ENCODE data around the gene MADD. TPM values are rescaled to one million over a fixed set of nuclear protein-coding genes. Genes with fewer than 3 reads are reported as not detected.

MADD gene
- total RNA-seq, 5 donors from 2014 or later (not counting 1 experiment from before 2014, with no cell fraction given) = 116 to 189 (median 124) TPM

- H3K4me1 ChIP-seq (ENCODE audit: control insufficient read depth in 1 of 2, extremely low read depth in 1 of 2, insufficient read depth in 2 of 2, low read length in 2 of 2) = no peaks in the 10 kb centered on the region
- H3K27me3 ChIP-seq (replicated peaks in 1 of 2; ENCODE audit: control insufficient read depth in 2 of 2, extremely low read depth in 1 of 2, insufficient read depth in 2 of 2, low read length in 1 of 2) = no peaks in the 10 kb centered on the region
- no peaks in the 10 kb centered on the region for H3K4me1 Mint-ChIP-seq
- DNase-seq (no peak), ATAC-seq (replicated peaks in 1 of 4) (no peak)
- H3K27ac ChIP-seq (ENCODE audit: low read length) = no peak overlapping the region
- CTCF ChIA-PET = no interaction called here
- no peaks in the 10 kb centered on the region for H3K9me3 ChIP-seq
- no peak overlapping the region for H3K4me3 ChIP-seq (ENCODE audit: control insufficient read depth in 1 of 2, extremely low read depth in 1 of 2, low read length in 1 of 2)
- POLR2A ChIA-PET = no interaction called here
- peaks cover 32% of the 10 kb centered on the region for H3K36me3 Mint-ChIP-seq
- H3K27me3 Mint-ChIP-seq = no peaks in the 10 kb centered on the region
- H3K27ac Mint-ChIP-seq = no peak overlapping the region
- no peaks in the 10 kb centered on the region for H3K9me3 Mint-ChIP-seq
- no peak overlapping the region for H3K4me3 Mint-ChIP-seq
- 98% methylated on average over 11 of the region's 13 CpGs for WGBS (ENCODE audit: insufficient coverage)
- peaks cover 21 to 40% of the 10 kb centered on the region in 2 donors for H3K36me3 ChIP-seq (ENCODE audit: control insufficient read depth in 2 of 2, extremely low read depth in 1 of 2, insufficient read depth in 1 of 2, low read length in 1 of 2)
Observed at GRCh38 chr11:47327025-47327424, 57.1 kb downstream of the MADD start.

GRCh38 chr11:47327949-47328348 lies 58.0 kb downstream of the MADD start:
- no peak for ATAC-seq (replicated peaks in 1 of 4)
- H3K4me1 ChIP-seq (ENCODE audit: control insufficient read depth in 1 of 2, extremely low read depth in 1 of 2, insufficient read depth in 2 of 2, low read length in 2 of 2) = no peaks in the 10 kb centered on the region
- H3K27ac Mint-ChIP-seq = no peak overlapping the region
- WGBS (ENCODE audit: insufficient coverage) = 100% methylated on average over 2 of the region's 5 CpGs
- H3K36me3 Mint-ChIP-seq = peaks cover 30% of the 10 kb centered on the region
- H3K9me3 Mint-ChIP-seq = no peaks in the 10 kb centered on the region
- CTCF ChIA-PET = no interaction called here
- POLR2A ChIA-PET = no interaction called here
- DNase-seq = no peak
- no peak overlapping the region for H3K4me3 ChIP-seq (ENCODE audit: control insufficient read depth in 1 of 2, extremely low read depth in 1 of 2, low read length in 1 of 2)
- H3K4me3 Mint-ChIP-seq = no peak overlapping the region
- H3K9me3 ChIP-seq = no peaks in the 10 kb centered on the region
- H3K27ac ChIP-seq (ENCODE audit: low read length) = no peak overlapping the region
- H3K27me3 ChIP-seq (replicated peaks in 1 of 2; ENCODE audit: control insufficient read depth in 2 of 2, extremely low read depth in 1 of 2, insufficient read depth in 2 of 2, low read length in 1 of 2) = no peaks in the 10 kb centered on the region
- peaks cover 21 to 39% of the 10 kb centered on the region in 2 donors for H3K36me3 ChIP-seq (ENCODE audit: control insufficient read depth in 2 of 2, extremely low read depth in 1 of 2, insufficient read depth in 1 of 2, low read length in 1 of 2)
- no peaks in the 10 kb centered on the region for H3K4me1 Mint-ChIP-seq
- H3K27me3 Mint-ChIP-seq = no peaks in the 10 kb centered on the region

GRCh38 chr11:47328449-47329390 lies 58.8 kb downstream of the MADD start:
- Histone ChIP-seq H3K36me3 (ENCODE audit: control insufficient read depth in 2 of 2, extremely low read depth in 1 of 2, insufficient read depth in 1 of 2, low read length in 1 of 2) (peaks cover 21 to 39% of the 10 kb centered on the region in 2 donors), H3K9me3 (no peaks in the 10 kb centered on the region), H3K4me1 (ENCODE audit: control insufficient read depth in 1 of 2, extremely low read depth in 1 of 2, insufficient read depth in 2 of 2, low read length in 2 of 2) (no peaks in the 10 kb centered on the region), H3K27me3 (replicated peaks in 1 of 2; ENCODE audit: control insufficient read depth in 2 of 2, extremely low read depth in 1 of 2, insufficient read depth in 2 of 2, low read length in 1 of 2) (no peaks in the 10 kb centered on the region), H3K4me3 (ENCODE audit: control insufficient read depth in 1 of 2, extremely low read depth in 1 of 2, low read length in 1 of 2) (no peak overlapping the region), H3K27ac (ENCODE audit: low read length) (no peak overlapping the region)
- WGBS (ENCODE audit: insufficient coverage) = 92% methylated on average over 21 of the region's 29 CpGs
- no peaks in the 10 kb centered on the region for H3K27me3 Mint-ChIP-seq
- no peak for ATAC-seq (replicated peaks in 1 of 4)
- H3K27ac Mint-ChIP-seq = no peak overlapping the region
- ChIA-PET CTCF (interaction anchor here in 1 of 2 donors (0.6 kb wide), 1 partner anchor 48 kb away, joined by 3 read pairs; no protein-coding TSS in a partner anchor), POLR2A (no interaction called here)
- peaks cover 30% of the 10 kb centered on the region for H3K36me3 Mint-ChIP-seq
- H3K4me1 Mint-ChIP-seq = no peaks in the 10 kb centered on the region
- no peaks in the 10 kb centered on the region for H3K9me3 Mint-ChIP-seq
- peak in 1 of 35 experiments; percentile 7 for DNase-seq
- no peak overlapping the region for H3K4me3 Mint-ChIP-seq

GRCh38 chr11:47329431-47329986 lies 59.6 kb downstream of the MADD start:
- H3K9me3 ChIP-seq = no peaks in the 10 kb centered on the region
- no peaks in the 10 kb centered on the region for H3K4me1 ChIP-seq (ENCODE audit: control insufficient read depth in 1 of 2, extremely low read depth in 1 of 2, insufficient read depth in 2 of 2, low read length in 2 of 2)
- Mint-ChIP-seq H3K27ac (no peak overlapping the region), H3K36me3 (peaks cover 30% of the 10 kb centered on the region), H3K4me1 (no peaks in the 10 kb centered on the region), H3K4me3 (no peak overlapping the region), H3K27me3 (no peaks in the 10 kb centered on the region), H3K9me3 (no peaks in the 10 kb centered on the region)
- CTCF ChIA-PET = interaction anchor here in 1 of 2 donors (0.5 kb wide), 1 partner anchor 125 kb away, joined by 4 read pairs; no protein-coding TSS in a partner anchor
- ATAC-seq (replicated peaks in 1 of 4) (no peak), DNase-seq (no peak)
- over 99% methylated on average over 8 of the region's 12 CpGs for WGBS (ENCODE audit: insufficient coverage)
- no peaks in the 10 kb centered on the region for H3K27me3 ChIP-seq (replicated peaks in 1 of 2; ENCODE audit: control insufficient read depth in 2 of 2, extremely low read depth in 1 of 2, insufficient read depth in 2 of 2, low read length in 1 of 2)
- peaks cover 18 to 39% of the 10 kb centered on the region in 2 donors for H3K36me3 ChIP-seq (ENCODE audit: control insufficient read depth in 2 of 2, extremely low read depth in 1 of 2, insufficient read depth in 1 of 2, low read length in 1 of 2)
- H3K27ac ChIP-seq (ENCODE audit: low read length) = no peak overlapping the region
- POLR2A ChIA-PET = no interaction called here
- H3K4me3 ChIP-seq (ENCODE audit: control insufficient read depth in 1 of 2, extremely low read depth in 1 of 2, low read length in 1 of 2) = no peak overlapping the region

- no peak overlapping the region for H3K4me3 ChIP-seq (ENCODE audit: control insufficient read depth in 1 of 2, extremely low read depth in 1 of 2, low read length in 1 of 2)
- Mint-ChIP-seq H3K9me3 (no peaks in the 10 kb centered on the region), H3K27me3 (no peaks in the 10 kb centered on the region), H3K4me1 (no peaks in the 10 kb centered on the region), H3K27ac (no peak overlapping the region), H3K4me3 (no peak overlapping the region), H3K36me3 (peaks cover 23% of the 10 kb centered on the region)
- 91% methylated on average over 6 of the region's 16 CpGs for WGBS (ENCODE audit: insufficient coverage)
- no peaks in the 10 kb centered on the region for H3K27me3 ChIP-seq (replicated peaks in 1 of 2; ENCODE audit: control insufficient read depth in 2 of 2, extremely low read depth in 1 of 2, insufficient read depth in 2 of 2, low read length in 1 of 2)
- no peaks in the 10 kb centered on the region for H3K4me1 ChIP-seq (ENCODE audit: control insufficient read depth in 1 of 2, extremely low read depth in 1 of 2, insufficient read depth in 2 of 2, low read length in 2 of 2)
- H3K36me3 ChIP-seq (ENCODE audit: control insufficient read depth in 2 of 2, extremely low read depth in 1 of 2, insufficient read depth in 1 of 2, low read length in 1 of 2) = peaks cover 17 to 38% of the 10 kb centered on the region in 2 donors
- H3K27ac ChIP-seq (ENCODE audit: low read length) = no peak overlapping the region
- ChIA-PET CTCF (interaction anchor here in 1 of 2 donors (0.5 kb wide), 1 partner anchor 124 kb away, joined by 4 read pairs; no protein-coding TSS in a partner anchor), POLR2A (no interaction called here)
- DNase-seq (peak in 1 of 35 experiments; percentile 17), ATAC-seq (replicated peaks in 1 of 4) (peak; percentile 29 to 46 (median 44))
- no peaks in the 10 kb centered on the region for H3K9me3 ChIP-seq
Observed at GRCh38 chr11:47329987-47330931, 60.3 kb downstream of the MADD start.

All from T-cell (primary cell).